Neutrophil (primary cell): ENCODE measurements around the gene ZFP36L1.

Experiments used
- H3K27ac ChIP-seq: fragments of 200-600 bp; sonication (generic); 2 replicates; pipeline ENCODE4 v1.5.1; 2016; ENCODE audit warnings: mild to moderate bottlenecking, moderate library complexity
- H3K27me3 ChIP-seq: fragments of 200-600 bp; sonication (generic); 2 replicates; pipeline ENCODE4 v1.6.0; 2016; ENCODE audit warnings: mild to moderate bottlenecking
- H3K36me3 ChIP-seq: fragments of 200-600 bp; sonication (generic); 2 replicates; pipeline ENCODE4 v1.5.1; 2017
- H3K4me1 ChIP-seq, 2 experiments: fragments of 200-600 bp in 1 of 2; sonication (generic) in 1 of 2; 1 replicate in 1 of 2; 2 replicates in 1 of 2; pipeline versions ENCODE4 v1.5.1 to v1.6.1; 2013 to 2016; ENCODE audit warnings: low read depth in 1 of 2, low read length in 1 of 2, mild to moderate bottlenecking in 1 of 2, moderate library complexity in 1 of 2; ENCODE audit not compliant: control insufficient read depth in 1 of 2, insufficient read depth in 1 of 2
- H3K4me3 ChIP-seq, 2 experiments: fragments of 200-600 bp in 1 of 2; sonication (generic) in 1 of 2; 1 replicate in 1 of 2; 2 replicates in 1 of 2; pipeline ENCODE4 v1.5.1; 2013 to 2016; ENCODE audit warnings: low read depth in 1 of 2, low read length in 1 of 2, mild to moderate bottlenecking in 1 of 2, moderate library complexity in 1 of 2
- H3K9me3 ChIP-seq: fragments of 200-600 bp; sonication (generic); 2 replicates; pipeline ENCODE4 v1.5.1; 2016
- TF ChIP-seq, protein P1 (sequence below): fragments of 200-600 bp; sonication (generic); IDR thresholded peaks from 2 replicates; pipeline ENCODE4 v1.5.1; 2016; ENCODE audit warnings: antibody characterized with exemption

The ZFP36L1 gene

DNA sequence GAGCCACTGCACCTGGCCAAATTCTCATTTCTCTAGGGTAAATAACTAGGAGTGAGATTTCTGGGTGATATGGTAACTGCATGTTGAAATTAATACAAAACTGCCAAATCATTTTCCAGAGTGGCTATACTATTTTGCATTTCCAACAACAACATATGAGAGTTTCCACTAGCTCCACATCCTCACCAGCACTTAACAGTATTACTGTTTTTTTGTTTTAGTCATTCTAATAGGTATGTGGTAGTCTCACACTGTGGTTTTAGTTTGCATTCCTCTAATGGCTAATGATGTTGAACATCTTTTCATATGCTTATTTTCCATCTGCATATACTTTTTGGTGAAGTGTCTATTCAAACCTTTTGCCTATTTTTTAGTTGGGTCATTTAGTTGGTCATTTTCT lies 5.8 kb upstream of the ZFP36L1 start:
- Histone ChIP-seq H3K4me1 (peaks cover 9 to 14% of the 10 kb centered on the region in 2 experiments), H3K27me3 (peaks cover 36% of the 10 kb centered on the region), H3K27ac (no peak overlapping the region), H3K9me3 (no peaks in the 10 kb centered on the region), H3K36me3 (no peaks in the 10 kb centered on the region), H3K4me3 (no peak overlapping the region)
- TF ChIP-seq, protein P1, sequence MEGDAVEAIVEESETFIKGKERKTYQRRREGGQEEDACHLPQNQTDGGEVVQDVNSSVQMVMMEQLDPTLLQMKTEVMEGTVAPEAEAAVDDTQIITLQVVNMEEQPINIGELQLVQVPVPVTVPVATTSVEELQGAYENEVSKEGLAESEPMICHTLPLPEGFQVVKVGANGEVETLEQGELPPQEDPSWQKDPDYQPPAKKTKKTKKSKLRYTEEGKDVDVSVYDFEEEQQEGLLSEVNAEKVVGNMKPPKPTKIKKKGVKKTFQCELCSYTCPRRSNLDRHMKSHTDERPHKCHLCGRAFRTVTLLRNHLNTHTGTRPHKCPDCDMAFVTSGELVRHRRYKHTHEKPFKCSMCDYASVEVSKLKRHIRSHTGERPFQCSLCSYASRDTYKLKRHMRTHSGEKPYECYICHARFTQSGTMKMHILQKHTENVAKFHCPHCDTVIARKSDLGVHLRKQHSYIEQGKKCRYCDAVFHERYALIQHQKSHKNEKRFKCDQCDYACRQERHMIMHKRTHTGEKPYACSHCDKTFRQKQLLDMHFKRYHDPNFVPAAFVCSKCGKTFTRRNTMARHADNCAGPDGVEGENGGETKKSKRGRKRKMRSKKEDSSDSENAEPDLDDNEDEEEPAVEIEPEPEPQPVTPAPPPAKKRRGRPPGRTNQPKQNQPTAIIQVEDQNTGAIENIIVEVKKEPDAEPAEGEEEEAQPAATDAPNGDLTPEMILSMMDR: no peak

DNA sequence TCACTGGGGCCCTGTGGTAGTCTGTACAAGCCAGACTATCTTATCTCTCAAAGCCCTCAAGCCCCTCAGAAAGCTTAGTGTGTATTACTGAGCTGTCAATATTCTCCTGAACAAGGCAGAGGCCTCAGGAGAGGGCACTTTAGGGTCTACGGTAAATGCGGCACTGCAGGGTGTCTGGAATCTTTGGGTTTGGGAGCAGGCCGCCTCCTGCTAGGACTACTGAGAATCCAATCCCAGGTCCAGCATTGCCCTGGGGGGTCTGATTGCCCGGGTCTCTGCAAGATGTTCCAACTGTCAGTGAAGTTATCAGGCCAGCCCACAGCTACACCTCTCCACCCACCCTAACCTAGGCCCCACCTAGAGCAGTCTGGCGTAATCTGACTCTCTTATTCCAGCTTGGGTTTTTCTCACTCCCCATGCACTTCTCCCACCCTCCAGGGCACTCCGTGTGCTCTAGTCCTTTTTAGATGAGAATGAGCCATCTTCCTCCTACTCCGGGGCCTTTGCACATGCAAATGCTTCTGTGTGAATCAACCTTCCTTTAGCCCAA lies 4.3 kb upstream of the ZFP36L1 start:
- H3K4me1 ChIP-seq: peaks cover 9 to 14% of the 10 kb centered on the region in 2 experiments
- H3K9me3 ChIP-seq: no peaks in the 10 kb centered on the region
- H3K27me3 ChIP-seq: peaks cover 36% of the 10 kb centered on the region
- H3K4me3 ChIP-seq: no peak overlapping the region
- TF ChIP-seq, protein P1: no peak
- peak overlapping the region; percentile 100 for H3K27ac ChIP-seq
- no peaks in the 10 kb centered on the region for H3K36me3 ChIP-seq

DNA sequence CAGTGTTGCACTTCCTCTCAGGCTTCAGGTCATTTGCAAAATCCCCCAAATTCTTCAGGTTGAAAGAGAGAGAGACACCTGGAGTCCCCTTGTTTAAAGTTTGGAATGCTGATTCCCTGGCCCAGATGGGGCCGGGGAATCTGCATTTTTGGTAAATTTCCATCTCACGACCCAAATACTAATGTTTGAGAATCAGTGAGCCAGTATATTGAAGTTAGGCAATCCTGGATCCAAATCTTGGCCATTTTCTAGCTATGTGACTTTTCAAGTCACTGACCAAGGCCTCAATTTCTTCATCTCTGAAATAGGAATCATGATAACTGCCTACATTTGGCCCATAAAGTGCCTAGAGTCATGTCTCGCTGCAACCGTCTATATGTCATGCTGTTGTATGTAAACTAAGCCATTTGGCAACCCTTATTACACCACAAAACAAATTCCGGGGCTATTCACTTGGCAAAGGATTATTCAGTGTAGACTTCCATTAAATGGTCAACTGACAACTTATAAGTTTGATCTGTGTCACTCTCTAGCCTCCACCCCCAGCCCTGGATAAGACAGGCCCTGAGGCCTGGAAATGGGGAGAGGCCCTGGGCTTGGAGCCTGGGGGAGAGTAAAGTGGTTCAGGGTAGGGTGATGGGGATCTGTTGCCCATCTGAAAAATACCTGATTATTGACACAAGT lies 3.7 kb upstream of the ZFP36L1 start:
- TF ChIP-seq, protein P1: no peak
- Histone ChIP-seq H3K4me1 (peaks cover 9 to 14% of the 10 kb centered on the region in 2 experiments), H3K27ac (peak overlapping the region; percentile 100)

DNA sequence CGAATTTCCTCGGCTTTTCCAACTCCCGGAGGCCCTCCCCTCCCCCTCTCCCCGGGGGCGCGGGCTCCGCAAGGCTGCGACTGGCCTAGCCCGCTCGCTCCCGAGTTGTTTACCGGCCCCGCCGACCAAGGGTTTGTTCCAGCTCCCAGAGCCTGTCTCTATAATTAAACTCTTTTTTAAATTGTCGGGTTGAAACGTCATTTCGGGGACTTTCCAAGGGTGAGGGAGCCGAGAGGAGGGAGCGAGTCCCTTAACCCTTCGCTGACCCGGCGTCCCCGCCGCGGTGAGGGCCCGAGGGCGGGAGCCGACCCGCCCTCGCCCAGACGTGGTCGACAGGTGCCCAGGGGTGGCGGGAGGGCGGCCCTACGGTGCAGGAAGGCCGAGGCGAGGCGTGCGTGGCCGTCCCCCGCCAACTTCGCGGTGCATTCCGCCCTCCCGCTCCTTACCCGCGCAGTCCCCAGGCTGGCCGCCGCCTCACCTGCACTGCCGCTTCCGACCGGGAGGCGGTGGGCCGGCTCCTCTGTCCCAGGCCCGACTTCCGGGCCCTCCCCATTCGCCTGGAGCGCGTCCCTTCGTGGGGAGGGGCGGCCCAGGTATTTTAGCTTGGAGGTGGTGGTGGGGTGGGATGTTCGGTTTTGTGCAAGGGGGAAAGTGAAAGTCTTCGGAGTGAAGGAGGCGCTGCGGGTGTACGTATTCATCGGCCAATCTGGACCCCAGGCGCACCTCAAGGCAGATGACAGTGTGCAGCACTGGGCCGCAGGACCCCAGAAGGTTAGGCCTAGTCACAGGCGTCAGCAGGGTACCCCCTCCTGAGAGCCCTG lies 2.9 kb upstream of the ZFP36L1 start:
- TF ChIP-seq, protein P1: peak; percentile 98
- Histone ChIP-seq H3K4me1 (peaks cover 9 to 14% of the 10 kb centered on the region in 2 experiments), H3K27me3 (peaks cover 36% of the 10 kb centered on the region), H3K9me3 (no peaks in the 10 kb centered on the region), H3K36me3 (peaks cover 10% of the 10 kb centered on the region), H3K4me3 (peak overlapping the region; percentile 74 to 99), H3K27ac (peak overlapping the region; percentile 100)

More for the DNA sequence above, 3.7 kb upstream of the ZFP36L1 start:
- H3K27me3 ChIP-seq: peaks cover 36% of the 10 kb centered on the region
- no peaks in the 10 kb centered on the region for H3K9me3 ChIP-seq
- H3K36me3 ChIP-seq: peaks cover 2% of the 10 kb centered on the region
- peak overlapping the region; percentile 74 to 99 for H3K4me3 ChIP-seq

DNA sequence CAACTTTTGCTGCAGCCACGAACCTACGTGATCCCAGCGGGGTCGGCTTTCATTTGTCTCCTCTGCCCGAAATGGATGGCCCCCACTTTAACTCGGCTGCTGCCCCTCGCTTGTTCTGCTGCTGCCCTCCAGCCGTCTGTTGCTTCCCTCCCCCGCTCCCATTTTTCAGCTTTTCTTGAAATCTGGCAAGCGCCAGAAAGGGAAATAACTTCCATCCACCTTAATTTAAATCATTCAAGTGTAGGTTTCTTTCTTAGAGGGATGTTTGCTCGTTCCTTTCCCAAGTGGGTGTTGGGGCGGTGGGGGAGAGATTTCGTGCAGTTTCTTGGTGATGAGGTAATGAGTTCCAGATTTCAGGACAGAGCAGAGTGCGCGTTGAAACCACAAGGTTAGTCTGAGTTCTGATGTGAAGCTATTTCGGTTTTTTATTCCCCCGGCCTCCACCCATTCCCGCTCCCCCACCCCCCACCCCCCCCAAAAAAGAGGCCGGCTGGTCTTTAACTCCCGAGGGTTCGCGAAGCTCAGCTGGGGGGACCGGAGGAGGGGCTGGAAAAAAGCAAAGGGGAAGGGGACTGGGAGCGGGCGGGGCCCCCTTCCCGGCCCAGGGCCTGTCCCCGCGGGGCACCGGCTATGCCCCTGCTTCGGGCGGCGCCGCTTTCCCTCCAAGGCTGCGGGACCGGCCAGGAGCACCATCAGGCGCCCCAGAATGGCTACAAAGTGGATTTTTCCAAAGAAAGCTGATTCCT lies 2.2 kb upstream of the ZFP36L1 start:
- TF ChIP-seq, protein P1: no peak
- Histone ChIP-seq H3K9me3 (peaks cover 4% of the 10 kb centered on the region), H3K4me1 (peaks cover 16 to 20% of the 10 kb centered on the region in 2 experiments), H3K4me3 (peak overlapping the region; percentile 74 to 99), H3K27ac (peak overlapping the region; percentile 100), H3K27me3 (peaks cover 32% of the 10 kb centered on the region), H3K36me3 (peaks cover 18% of the 10 kb centered on the region)
